NCI-H187 treated with DMSO at 0.1 percent for 48 hours (cell line): ENCODE measurements around the gene MMP14.

Experiments
- DNase-seq: peaks from one replicate; lab custom pipeline; 2025; lab: John Stamatoyannopoulos, UW

Gene MMP14

DNA sequence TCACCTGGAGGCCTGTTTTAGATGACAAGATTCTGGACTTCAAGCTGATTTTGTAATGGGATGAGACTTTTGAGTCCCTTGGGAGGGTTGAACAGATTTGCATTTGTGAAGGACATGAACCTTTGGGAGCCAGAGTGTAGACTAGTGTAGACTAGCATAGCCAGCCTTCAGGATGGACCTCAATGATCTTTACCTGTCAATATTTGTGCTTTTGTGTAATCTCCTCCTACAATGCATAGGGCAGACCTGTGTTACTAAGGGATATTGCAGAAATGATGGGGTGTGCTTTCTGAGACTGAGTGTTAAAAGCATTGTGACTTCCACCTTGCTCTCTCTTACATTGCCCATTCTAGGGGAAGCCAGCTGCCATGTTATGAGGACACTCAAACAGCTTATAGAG is 25.3 kb downstream of the MMP14 start:
- DNase-seq = no peak

DNA sequence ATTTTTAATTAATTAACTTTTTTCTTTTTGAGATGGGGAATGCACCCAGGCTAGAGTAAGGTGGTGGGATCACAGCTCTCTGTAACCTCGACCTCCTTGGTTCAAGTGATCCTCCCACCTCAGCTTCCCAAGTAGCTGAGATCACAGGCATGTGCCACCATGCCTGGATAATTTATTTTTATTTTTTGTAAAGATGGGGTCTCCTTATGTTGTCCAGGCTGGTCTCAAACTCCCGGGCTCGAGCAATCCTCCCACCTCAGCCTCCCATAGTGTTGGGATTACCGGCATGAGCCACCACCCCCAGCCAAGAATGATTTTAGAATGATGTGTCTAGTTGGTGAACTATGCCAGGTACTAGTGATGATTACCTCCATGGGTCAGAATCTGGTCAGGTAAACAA is 28.6 kb downstream of the MMP14 start:
- no peak for DNase-seq

DNA sequence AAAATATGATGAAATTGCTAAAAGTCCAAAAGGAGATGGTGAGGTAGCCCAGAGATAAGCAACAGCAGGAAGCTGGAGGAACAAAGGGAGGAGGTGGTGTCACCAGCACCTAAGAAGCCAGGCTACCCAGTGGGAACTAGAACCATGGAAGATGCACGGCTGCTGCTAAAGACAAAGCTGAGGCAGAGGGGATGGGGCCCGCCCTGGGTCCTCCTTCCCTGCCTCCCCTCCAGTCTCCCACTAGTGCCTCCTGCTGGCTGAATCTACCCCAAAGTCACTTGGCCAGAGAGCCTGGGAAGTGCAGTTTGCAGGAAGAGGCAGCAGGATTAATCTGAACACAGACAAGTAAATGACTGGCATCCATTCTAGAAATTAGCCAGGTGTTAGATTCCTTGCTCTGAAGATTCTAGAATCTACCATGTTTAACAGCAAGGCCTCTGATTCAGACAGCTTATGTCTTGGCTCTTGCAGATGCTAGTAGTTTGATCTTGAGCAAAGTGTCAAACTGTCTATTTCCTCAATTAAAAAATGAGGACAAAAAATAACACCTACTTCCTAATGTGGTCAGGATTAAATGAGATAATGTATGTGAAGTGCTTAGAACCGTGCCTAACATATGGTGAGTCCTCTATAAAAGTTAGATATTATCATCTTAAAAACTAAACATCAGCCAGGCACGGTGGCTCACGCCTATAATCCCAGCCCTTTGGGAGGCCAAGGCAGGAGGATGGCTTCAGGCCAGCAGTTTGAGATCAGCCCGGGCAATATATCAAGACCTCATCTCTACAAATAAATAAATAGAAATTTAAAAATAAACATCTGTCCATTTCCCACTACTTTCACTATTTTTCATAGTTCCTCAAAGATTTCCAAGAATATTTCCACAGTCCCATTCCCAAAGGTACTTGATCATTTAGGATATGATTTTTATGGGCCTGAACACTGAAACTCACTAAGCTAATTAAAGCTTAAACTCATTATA is 29.3 kb downstream of the MMP14 start:
- no peak for DNase-seq

DNA sequence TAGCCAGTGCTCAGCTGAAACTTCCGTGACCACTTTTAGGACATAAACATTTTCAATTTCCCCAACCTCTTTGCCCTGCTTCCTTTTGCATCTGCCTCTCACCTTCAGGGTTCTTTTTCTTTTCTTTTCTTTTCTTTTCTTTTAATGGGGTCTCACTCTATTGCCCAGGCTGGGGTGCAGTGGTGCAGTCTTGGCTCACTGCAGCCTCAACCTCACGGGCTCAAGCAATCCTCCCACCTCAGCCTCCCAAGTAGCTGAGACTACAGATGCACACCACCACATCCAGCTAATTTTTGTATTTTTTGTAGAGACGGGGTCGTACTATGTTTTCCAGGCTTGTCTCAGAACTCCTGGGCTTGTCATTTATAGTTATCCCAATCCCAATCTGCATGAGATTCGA is 30.5 kb downstream of the MMP14 start:
- DNase-seq = no peak

DNA sequence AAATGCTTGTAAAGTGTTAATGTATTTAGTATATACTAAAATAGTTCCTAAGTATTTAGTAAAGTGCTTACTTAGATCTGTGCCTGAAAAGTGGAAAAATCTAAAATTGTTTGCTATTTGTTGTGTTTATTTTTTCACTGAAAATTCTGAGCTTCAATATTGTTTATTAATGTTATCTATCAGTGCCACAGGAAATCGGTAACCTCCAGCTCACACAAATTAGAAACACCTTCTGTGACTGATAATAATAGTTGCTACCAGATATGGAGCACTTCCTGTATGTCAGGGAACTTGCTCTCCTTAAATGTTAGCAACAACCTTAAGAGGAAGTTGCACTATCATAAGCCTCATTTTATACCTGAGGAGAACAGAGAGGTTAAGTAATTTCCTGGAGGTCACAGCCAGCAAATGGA is 34.4 kb downstream of the MMP14 start:
- no peak for DNase-seq

DNA sequence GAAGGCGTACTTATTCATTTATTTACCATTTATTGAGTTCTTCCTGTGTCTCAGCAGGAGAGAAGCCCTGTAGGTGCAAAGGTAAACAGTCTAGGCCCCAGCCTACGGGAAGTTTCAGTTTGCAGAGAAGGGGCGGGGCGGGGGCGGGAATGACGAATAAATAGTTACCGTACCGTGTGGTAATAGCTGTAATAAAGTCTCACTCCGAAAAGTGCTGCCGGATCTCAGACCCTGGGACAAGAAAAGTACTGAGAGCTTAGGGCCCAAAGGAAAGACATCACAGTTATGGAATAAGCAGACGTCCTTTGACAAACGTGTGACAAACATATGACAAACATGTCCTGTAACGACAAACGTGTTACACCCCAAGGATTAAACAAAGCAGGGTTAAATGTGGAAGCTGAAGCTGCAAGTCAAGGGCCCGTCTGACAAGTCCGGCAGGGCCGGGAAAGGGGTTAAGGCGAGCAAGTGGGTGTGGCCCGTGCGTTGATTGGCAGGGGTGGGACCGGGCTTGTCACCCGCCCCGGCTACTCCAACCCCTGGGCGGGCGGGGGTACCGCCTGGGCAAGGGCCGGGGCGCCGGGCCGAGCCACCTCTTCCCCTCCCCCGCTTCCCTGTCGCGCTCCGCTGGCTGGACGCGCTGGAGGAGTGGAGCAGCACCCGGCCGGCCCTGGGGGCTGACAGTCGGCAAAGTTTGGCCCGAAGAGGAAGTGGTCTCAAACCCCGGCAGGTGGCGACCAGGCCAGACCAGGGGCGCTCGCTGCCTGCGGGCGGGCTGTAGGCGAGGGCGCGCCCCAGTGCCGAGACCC is 35.0 kb downstream of the MMP14 start, which contains the start of gene LRP10:
TSS of gene LRP10 (plus strand) at position 517 of the 809 bp plus-strand sequence. CDS start 564 bp downstream, outside the sequence.
- DNase-seq = no peak

DNA sequence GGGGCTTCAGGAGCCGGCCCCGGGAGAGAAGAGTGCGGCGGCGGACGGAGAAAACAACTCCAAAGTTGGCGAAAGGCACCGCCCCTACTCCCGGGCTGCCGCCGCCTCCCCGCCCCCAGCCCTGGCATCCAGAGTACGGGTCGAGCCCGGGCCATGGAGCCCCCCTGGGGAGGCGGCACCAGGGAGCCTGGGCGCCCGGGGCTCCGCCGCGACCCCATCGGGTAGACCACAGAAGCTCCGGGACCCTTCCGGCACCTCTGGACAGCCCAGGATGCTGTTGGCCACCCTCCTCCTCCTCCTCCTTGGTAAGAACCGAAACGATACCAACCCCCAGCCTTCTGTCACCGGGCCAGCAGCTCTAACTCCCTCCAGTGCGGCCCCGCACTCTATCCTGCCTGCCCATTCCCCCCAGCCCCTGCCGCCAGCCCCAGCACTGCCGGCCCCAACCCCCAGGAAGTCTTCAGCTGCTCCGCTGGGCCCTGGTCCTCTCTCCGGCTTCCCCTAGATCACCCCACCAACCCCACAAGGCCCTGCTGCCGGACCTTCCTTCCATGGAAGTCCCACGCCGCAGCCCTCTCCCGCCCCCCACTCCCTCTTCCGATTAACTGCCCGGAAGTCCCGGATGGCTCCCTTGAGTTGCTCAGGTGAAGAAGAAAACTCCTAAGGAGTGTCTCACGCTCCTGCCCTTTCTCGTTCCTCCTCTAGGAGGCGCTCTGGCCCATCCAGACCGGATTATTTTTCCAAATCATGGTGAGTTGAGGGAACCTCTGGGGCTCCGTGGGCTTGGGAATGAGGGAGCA is 35.8 kb downstream of the MMP14 start:
- no peak for DNase-seq

DNA sequence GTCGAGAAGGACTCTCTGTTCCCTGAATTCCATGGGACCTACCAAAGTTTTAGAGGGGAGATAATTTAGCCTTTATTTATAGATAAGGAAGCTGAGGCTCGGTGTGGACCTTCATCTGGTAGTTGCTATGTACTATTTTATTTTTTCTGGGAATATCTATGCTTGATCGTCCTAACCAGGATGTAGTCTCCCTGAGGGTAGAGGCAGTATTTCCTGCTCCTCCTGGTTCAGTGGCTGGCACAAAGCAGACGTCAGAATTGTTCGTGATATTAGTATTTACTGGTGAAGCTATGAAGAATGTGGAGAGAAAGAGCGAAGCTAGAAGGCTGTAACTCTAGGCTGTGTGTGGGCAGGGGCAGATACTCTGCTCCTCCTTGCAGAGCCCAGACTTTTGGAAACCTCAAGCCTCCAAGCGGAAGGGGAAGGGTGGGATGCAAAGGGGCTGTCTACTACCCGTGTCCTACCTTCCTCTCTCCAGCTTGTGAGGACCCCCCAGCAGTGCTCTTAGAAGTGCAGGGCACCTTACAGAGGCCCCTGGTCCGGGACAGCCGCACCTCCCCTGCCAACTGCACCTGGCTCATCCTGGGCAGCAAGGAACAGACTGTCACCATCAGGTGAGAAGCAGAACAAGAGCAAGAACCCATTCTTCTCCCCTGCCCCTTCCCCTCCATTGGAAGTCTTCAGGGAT is 36.6 kb downstream of the MMP14 start:
- DNase-seq = no peak

DNA sequence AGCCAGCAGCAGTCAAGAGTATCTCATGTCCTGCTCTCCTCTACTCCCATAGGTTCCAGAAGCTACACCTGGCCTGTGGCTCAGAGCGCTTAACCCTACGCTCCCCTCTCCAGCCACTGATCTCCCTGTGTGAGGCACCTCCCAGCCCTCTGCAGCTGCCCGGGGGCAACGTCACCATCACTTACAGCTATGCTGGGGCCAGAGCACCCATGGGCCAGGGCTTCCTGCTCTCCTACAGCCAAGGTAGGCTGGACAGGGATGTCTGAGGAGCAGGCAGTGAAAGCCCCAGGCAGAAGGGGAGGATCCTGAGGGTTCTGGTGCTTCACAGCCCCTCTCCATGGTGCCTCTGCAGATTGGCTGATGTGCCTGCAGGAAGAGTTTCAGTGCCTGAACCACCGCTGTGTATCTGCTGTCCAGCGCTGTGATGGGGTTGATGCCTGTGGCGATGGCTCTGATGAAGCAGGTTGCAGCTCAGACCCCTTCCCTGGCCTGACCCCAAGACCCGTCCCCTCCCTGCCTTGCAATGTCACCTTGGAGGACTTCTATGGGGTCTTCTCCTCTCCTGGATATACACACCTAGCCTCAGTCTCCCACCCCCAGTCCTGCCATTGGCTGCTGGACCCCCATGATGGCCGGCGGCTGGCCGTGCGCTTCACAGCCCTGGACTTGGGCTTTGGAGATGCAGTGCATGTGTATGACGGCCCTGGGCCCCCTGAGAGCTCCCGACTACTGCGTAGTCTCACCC is 38.8 kb downstream of the MMP14 start:
- no peak for DNase-seq

DNA sequence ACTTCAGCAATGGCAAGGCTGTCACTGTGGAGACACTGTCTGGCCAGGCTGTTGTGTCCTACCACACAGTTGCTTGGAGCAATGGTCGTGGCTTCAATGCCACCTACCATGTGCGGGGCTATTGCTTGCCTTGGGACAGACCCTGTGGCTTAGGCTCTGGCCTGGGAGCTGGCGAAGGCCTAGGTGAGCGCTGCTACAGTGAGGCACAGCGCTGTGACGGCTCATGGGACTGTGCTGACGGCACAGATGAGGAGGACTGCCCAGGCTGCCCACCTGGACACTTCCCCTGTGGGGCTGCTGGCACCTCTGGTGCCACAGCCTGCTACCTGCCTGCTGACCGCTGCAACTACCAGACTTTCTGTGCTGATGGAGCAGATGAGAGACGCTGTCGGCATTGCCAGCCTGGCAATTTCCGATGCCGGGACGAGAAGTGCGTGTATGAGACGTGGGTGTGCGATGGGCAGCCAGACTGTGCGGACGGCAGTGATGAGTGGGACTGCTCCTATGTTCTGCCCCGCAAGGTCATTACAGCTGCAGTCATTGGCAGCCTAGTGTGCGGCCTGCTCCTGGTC is 39.4 kb downstream of the MMP14 start:
- DNase-seq = no peak

DNA sequence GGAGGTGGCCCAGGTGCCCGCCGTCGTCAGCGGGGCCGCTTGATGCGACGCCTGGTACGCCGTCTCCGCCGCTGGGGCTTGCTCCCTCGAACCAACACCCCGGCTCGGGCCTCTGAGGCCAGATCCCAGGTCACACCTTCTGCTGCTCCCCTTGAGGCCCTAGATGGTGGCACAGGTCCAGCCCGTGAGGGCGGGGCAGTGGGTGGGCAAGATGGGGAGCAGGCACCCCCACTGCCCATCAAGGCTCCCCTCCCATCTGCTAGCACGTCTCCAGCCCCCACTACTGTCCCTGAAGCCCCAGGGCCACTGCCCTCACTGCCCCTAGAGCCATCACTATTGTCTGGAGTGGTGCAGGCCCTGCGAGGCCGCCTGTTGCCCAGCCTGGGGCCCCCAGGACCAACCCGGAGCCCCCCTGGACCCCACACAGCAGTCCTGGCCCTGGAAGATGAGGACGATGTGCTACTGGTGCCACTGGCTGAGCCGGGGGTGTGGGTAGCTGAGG is 40.7 kb downstream of the MMP14 start:
- no peak for DNase-seq

DNA sequence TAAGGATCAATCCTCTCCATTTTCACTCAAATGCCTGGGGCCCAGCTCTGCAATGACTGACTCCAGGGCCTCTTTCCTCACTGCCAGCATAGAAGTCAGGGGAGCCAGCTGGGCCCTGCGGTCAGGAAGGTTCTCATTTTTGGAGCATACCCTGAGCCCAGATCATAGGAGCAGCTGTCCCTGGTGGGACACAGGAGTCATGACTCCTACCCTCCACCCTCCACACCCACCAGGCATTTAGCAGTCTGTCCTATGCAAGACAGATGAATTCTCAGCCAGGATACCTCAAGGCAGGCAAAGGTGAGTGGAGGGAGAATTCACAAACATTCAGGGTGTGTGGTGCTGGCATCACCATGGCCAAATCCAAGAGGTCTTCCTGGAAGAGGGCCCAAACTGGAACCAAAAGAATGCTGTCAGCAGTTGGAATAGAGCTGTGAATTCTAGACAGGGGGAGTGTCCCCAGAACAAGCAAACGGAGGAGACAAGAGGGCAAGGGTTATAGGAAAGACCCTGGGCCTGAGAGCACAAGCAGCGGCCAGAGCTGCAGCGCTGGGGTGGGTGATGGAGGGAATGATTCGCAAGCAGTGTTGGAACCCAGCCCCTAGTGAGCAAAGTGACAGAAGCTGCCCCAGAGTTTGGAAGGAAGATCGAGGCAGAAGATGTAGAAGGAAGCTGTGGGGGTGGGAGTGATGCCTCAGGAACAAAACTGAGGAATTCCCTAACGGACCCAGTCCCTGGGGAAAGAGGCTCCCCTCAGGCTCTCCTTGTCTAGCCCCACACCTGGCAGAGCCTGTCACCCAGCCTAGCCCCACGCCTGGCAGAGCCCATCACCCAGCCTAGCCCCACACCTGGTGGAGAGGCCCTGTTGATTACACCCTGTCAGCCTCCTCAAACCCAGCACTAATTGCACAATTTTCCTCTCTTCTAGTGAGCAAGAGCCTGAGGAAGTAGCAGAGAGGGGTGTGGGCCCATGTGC is 42.2 kb downstream of the MMP14 start:
- DNase-seq = no peak

DNA sequence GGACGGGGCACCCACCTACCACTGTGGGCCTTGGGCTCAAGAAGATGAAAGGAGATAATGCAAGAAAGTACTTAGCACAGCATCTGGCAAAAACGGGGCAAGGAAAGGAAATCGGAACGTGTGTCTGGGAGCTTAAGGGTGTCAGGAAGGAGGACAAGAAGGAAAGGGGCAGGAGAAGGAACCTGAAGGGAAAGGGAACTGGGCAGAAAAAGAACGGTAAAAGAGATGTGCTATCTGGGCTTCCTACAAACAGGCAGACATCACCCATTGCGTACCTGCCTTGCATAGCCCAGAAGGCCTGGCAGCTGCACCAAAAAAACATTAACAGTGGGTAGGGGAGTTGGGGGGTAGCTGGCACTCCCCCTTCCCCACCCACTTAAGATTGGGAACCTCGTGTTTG is 45.7 kb downstream of the MMP14 start:
- DNase-seq = no peak

DNA sequence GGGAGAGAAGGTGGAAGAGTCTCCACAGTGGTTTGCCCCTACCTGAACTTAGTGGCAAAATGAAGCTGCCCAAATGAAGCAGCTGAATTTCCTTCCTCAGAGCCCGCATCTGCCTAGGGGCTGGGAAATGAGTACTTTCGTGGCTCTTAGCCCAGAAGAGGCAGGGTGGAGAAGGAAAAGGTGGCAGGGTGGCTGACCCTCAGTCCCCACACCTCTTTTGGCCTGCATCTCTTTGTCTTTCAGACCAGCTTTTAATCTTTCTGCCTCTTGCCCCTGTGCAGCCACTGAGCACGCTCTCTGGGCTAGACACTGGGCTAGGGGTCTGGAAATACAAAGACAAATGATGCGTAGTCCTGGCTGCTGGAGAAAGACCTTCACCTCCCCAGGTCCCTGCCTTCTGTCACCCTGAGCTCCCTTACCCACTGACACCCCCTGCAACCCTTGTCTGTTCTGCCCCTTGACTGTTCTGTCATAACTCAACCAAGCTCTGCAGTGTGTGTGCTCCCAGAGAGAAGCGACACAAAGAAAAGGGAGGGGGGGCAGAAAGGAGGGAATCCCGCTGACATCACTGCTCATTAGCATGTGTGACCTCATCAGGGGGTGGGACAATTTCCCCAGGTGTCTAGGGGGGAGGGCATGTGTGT is 46.3 kb downstream of the MMP14 start:
- DNase-seq = peak; percentile 19

DNA sequence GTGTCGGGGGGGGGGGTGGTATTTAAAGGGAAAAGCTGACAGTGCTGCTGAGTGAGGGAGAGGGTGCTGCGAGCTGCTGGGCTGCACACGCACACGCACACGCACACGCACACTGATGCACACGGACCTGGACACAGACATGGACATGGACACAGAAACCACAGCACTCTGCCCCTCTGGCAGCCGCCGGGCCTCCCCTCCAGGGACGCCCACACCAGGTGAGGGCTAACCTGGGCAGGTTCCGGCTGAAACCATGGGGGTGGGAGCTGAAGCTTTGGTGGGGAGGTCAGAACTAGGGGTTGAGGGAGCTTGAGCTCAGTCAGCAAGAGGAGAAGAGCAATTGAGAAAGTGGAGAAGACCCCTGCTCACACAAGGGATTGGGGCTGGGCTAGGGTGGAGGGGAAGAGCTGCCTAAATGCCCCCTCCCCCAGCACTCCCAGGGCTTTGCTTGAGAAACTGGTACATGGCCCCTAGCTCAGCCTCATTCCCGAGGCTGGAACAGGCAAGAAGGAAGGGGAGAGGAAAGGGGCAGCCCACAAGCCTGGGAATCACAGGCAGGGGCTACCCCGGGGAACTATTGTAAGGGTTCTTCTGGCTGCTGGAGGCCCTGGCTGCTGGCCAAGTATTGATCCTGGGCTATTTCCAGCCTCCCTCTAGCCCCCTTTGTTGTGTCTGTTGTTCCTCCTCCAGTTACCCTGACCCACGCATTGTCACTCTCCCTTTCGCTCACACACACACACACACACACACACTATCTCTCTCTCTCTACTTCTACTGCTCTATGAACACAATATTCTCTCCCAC is 47.0 kb downstream of the MMP14 start, which contains the start of gene REM2:
TSS of gene REM2 (plus strand) at position 50 of the 804 bp plus-strand sequence. CDS start at position 116, 66 bp downstream.
- no peak for DNase-seq

DNA sequence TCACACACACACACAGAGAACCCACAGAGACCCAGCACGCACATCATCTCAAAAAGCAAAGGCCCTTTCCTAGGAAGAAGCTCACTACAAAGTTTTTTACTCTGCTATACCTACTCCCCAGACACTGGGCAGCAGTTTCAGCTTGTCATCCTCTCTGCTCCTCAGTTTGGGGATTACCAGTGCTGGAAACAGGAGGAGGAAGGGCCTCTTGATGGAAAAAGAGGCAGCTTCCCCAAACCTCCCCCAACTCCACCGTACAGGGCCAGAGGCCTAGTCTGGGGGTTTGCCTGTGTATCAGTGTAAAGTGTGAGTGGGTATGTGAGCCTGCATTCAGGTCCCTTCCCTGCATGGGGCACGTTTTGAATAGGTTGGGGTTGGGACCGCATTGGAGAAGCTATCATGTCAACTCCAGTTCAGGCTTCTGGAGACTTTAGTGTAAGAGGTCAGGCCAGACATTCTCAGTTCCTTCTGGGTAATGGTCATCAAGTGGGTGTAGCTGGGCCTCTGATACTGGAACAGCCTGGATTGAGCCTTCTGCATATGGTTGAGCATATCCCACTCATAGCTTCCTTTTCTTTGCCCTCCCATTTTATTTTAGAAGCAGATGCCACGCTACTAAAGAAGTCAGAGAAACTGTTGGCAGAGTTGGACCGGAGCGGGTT is 47.8 kb downstream of the MMP14 start:
- DNase-seq = no peak
